Tibial nerve (tissue), 3 donors: ENCODE results near the gene KIF13A.

Experiments
- CTCF ChIP-seq, 5 experiments: fragments of 200-600 bp in 3 of 5; fragments of 450-650 bp in 2 of 5; sonication (generic) in 3 of 5; IDR thresholded peaks; one replicate each; pipeline ENCODE4 v1.5.1; 2016 to 2019; ENCODE audit warnings: antibody characterized with exemption in 5 of 5, mild to moderate bottlenecking in 3 of 5, moderate library complexity in 2 of 5
- POLR2A ChIP-seq, 2 donors: fragments of 450-650 bp; IDR thresholded peaks; one replicate each; pipeline ENCODE4 v1.6.1; 2017; ENCODE audit warnings: antibody characterized with exemption in 2 of 2, mild to moderate bottlenecking in 2 of 2, moderate library complexity in 2 of 2

GRCh38 chr6:17851720-17852161 lies 135.7 kb downstream of the KIF13A start:
- TF ChIP-seq POLR2A (IDR thresholded peaks at IDR 0.05) = no peak
- no peak for TF ChIP-seq CTCF (IDR thresholded peaks at IDR 0.05)
